GM12874 (cell line): ENCODE results near the gene USH1G.

Source experiments
- CTCF ChIP-seq: IDR thresholded peaks from 2 replicates; pipeline ENCODE4 v1.5.1; 2011; ENCODE audit warnings: low read depth, mild to moderate bottlenecking, control low read depth, low read length, moderate library complexity; ENCODE audit not compliant: insufficient read depth

The USH1G gene

GRCh38 chr17:74945543-74945942 lies 22.5 kb upstream of the USH1G start:
- no peak for TF ChIP-seq CTCF

GRCh38 chr17:74943808-74944522 lies 20.9 kb upstream of the USH1G start:
- no peak for TF ChIP-seq CTCF

GRCh38 chr17:74941128-74941725 lies 18.2 kb upstream of the USH1G start:
- no peak for TF ChIP-seq CTCF

GRCh38 chr17:74939534-74939933 lies 16.5 kb upstream of the USH1G start:
- no peak for TF ChIP-seq CTCF

- no peak for TF ChIP-seq CTCF
Measured at GRCh38 chr17:74938194-74938950, 15.3 kb upstream of the USH1G start.

GRCh38 chr17:74937064-74938051 lies 14.3 kb upstream of the USH1G start:
- no peak for TF ChIP-seq CTCF
